GM18520 (cell line): ENCODE data around the gene SLIT1.

ENCODE experiments used
- ATAC-seq: cut with Tn5 transposase; IDR thresholded peaks from one replicate; pipeline ENCODE4 v1.9.1; 2021; ENCODE audit not compliant: unreplicated experiment

Gene SLIT1

GRCh38 chr10:97028832-97029178, 157.0 kb downstream of the SLIT1 start:
- no peak for ATAC-seq

- ATAC-seq = no peak
Observed at GRCh38 chr10:97028126-97028831, 157.5 kb downstream of the SLIT1 start.

GRCh38 chr10:97025613-97026242, 160.0 kb downstream of the SLIT1 start:
- ATAC-seq = no peak

GRCh38 chr10:97024168-97025073, 161.3 kb downstream of the SLIT1 start:
- no peak for ATAC-seq

- no peak for ATAC-seq
Observed at GRCh38 chr10:97023401-97024167, 162.2 kb downstream of the SLIT1 start.

GRCh38 chr10:97022616-97023015, 163.1 kb downstream of the SLIT1 start:
- no peak for ATAC-seq

- ATAC-seq = no peak
Observed at GRCh38 chr10:97020452-97021400, 165.0 kb downstream of the SLIT1 start.

GRCh38 chr10:97019213-97019844, 166.4 kb downstream of the SLIT1 start:
- no peak for ATAC-seq

- no peak for ATAC-seq
Observed at GRCh38 chr10:97018251-97019212, 167.2 kb downstream of the SLIT1 start.

- no peak for ATAC-seq
Observed at GRCh38 chr10:97017474-97017903, 168.3 kb downstream of the SLIT1 start.

GRCh38 chr10:97016728-97017473, 168.9 kb downstream of the SLIT1 start:
- peak; percentile 54 for ATAC-seq

- no peak for ATAC-seq
Observed at GRCh38 chr10:97015240-97015639, 170.5 kb downstream of the SLIT1 start.

- no peak for ATAC-seq
Observed at GRCh38 chr10:97013983-97014382, 171.8 kb downstream of the SLIT1 start.

GRCh38 chr10:97013568-97013967, 172.2 kb downstream of the SLIT1 start:
- no peak for ATAC-seq

GRCh38 chr10:97012470-97012869, 173.3 kb downstream of the SLIT1 start:
- ATAC-seq = no peak

GRCh38 chr10:97011397-97011796, 174.4 kb downstream of the SLIT1 start:
- ATAC-seq = no peak

- no peak for ATAC-seq
Observed at GRCh38 chr10:97010695-97011206, 175.0 kb downstream of the SLIT1 start.
